Measurements from ENCODE around the gene ETV3.
"Not testable (repeated sequence)": the region's sequence is repeated elsewhere in the genome, so short reads cannot be mapped to it uniquely, and the experiment has no call there.

Gene ETV3

GRCh38 chr1:157138220-157139051 is at the start of gene ETV3:
Gene ETV3, minus strand, starts transcription at chr1:157138395. Its CDS starts 2,043 bp downstream, at chr1:157136352.
- ChIA-PET POLR2A (interaction anchor here (0.6 to 3.0 kb wide), 10 partner anchors 9 to 35 kb away, joined by 3 to 22 read pairs (median 6); no protein-coding TSS in a partner anchor), CTCF (interaction anchor here (1.0 to 1.1 kb wide), 2 partner anchors 18 to 48 kb away, joined by 3 read pairs; no protein-coding TSS in a partner anchor)
- DNase-seq (ENCODE audit: extremely low spot score) = peak; percentile 95
- TF ChIP-seq BHLHE40 (IDR thresholded peaks at IDR 0.05; ENCODE audit: borderline replicate concordance) (no peak), CTBP1 (IDR thresholded peaks at IDR 0.05; ENCODE audit: borderline replicate concordance) (peak; percentile 12; the same call in 1 of the 2 replicates), L3MBTL2 (conservative IDR thresholded peaks at IDR 0.05) (0 out of 2 replicates have a peak, but pooled peaks have one; percentile 17), ARNT (IDR thresholded peaks at IDR 0.05) (peak; percentile 48; the same call in 1 of the 2 replicates), FOXM1 (IDR thresholded peaks at IDR 0.05; ENCODE audit: borderline replicate concordance) (peak; percentile 31; the same call in 1 of the 2 replicates), ELF4 (IDR thresholded peaks at IDR 0.05) (peak; percentile 31; the same call in 1 of the 2 replicates), ZNF384 (IDR thresholded peaks at IDR 0.05) (no peak), FOXA1 (IDR thresholded peaks at IDR 0.05) (no peak)

- TF ChIP-seq TARDBP (IDR thresholded peaks at IDR 0.05) (no peak), FOXA1 (IDR thresholded peaks at IDR 0.05) (no peak), BHLHE40 (IDR thresholded peaks at IDR 0.05; ENCODE audit: borderline replicate concordance) (no peak), CTBP1 (IDR thresholded peaks at IDR 0.05; ENCODE audit: borderline replicate concordance) (no peak), ZNF384 (IDR thresholded peaks at IDR 0.05) (no peak), ELF4 (IDR thresholded peaks at IDR 0.05) (no peak), LEF1 (IDR thresholded peaks at IDR 0.05; ENCODE audit: borderline replicate concordance) (no peak), SP1 (IDR thresholded peaks at IDR 0.05) (no peak)
- TF ChIP-seq, protein P1, sequence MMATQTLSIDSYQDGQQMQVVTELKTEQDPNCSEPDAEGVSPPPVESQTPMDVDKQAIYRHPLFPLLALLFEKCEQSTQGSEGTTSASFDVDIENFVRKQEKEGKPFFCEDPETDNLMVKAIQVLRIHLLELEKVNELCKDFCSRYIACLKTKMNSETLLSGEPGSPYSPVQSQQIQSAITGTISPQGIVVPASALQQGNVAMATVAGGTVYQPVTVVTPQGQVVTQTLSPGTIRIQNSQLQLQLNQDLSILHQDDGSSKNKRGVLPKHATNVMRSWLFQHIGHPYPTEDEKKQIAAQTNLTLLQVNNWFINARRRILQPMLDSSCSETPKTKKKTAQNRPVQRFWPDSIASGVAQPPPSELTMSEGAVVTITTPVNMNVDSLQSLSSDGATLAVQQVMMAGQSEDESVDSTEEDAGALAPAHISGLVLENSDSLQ (IDR thresholded peaks at IDR 0.05) = no peak
- ChIA-PET CTCF (interaction anchor here (1.4 kb wide), 1 partner anchor 10 kb away, joined by 4 read pairs; no protein-coding TSS in a partner anchor), POLR2A (no interaction called here)
- DNase-seq (ENCODE audit: extremely low spot score) = no peak
Observed at GRCh38 chr1:157186281-157186992, 48.2 kb upstream of the ETV3 start.

- DNase-seq (ENCODE audit: extremely low spot score) = no peak
- POLR2A ChIA-PET = no interaction called here
- CTCF ChIA-PET = interaction anchor here (0.6 kb wide), 2 partner anchors 180 to 478 kb away, joined by 3 read pairs; no protein-coding TSS in a partner anchor
- no peak for TF ChIP-seq BHLHE40 (IDR thresholded peaks at IDR 0.05; ENCODE audit: borderline replicate concordance)
- TF ChIP-seq, protein P1 (IDR thresholded peaks at IDR 0.05) = no peak
- no peak for TF ChIP-seq ELF4 (IDR thresholded peaks at IDR 0.05)
- no peak for TF ChIP-seq L3MBTL2 (conservative IDR thresholded peaks at IDR 0.05)
- TF ChIP-seq LEF1 (IDR thresholded peaks at IDR 0.05; ENCODE audit: borderline replicate concordance) = no peak
- TF ChIP-seq TARDBP (IDR thresholded peaks at IDR 0.05) = no peak
- TF ChIP-seq HDGF (IDR thresholded peaks at IDR 0.05; ENCODE audit: borderline replicate concordance) = no peak
- TF ChIP-seq ARNT (IDR thresholded peaks at IDR 0.05) = no peak
- TF ChIP-seq FOXK2 (IDR thresholded peaks at IDR 0.05) = no peak
- no peak for TF ChIP-seq NFRKB (IDR thresholded peaks at IDR 0.05)
- no peak for TF ChIP-seq SP1 (IDR thresholded peaks at IDR 0.05)
- no peak for TF ChIP-seq SUZ12 (IDR thresholded peaks at IDR 0.05)
Observed at GRCh38 chr1:157183870-157184269, 45.7 kb upstream of the ETV3 start.

- DNase-seq (ENCODE audit: extremely low spot score); CTCF ChIA-PET: not testable (repeated sequence)
- POLR2A ChIA-PET = interaction anchor here (0.6 kb wide), 1 partner anchor 537 kb away, joined by 3 read pairs; no protein-coding TSS in a partner anchor
Observed at GRCh38 chr1:157182371-157182770, 44.2 kb upstream of the ETV3 start.

- DNase-seq (ENCODE audit: extremely low spot score) = no peak
- POLR2A ChIA-PET = no interaction called here
- CTCF ChIA-PET = no interaction called here
- no peak for TF ChIP-seq L3MBTL2 (conservative IDR thresholded peaks at IDR 0.05)
- no peak for TF ChIP-seq LEF1 (IDR thresholded peaks at IDR 0.05; ENCODE audit: borderline replicate concordance)
- TF ChIP-seq HDGF (IDR thresholded peaks at IDR 0.05; ENCODE audit: borderline replicate concordance) = no peak
- no peak for TF ChIP-seq ARNT (IDR thresholded peaks at IDR 0.05)
- no peak for TF ChIP-seq FOXM1 (IDR thresholded peaks at IDR 0.05; ENCODE audit: borderline replicate concordance)
- TF ChIP-seq SUZ12 (IDR thresholded peaks at IDR 0.05) = no peak
- no peak for TF ChIP-seq ELF4 (IDR thresholded peaks at IDR 0.05)
- no peak for TF ChIP-seq BHLHE40 (IDR thresholded peaks at IDR 0.05; ENCODE audit: borderline replicate concordance)
- no peak for TF ChIP-seq NFRKB (IDR thresholded peaks at IDR 0.05)
- no peak for TF ChIP-seq SP1 (IDR thresholded peaks at IDR 0.05)
- TF ChIP-seq TARDBP (IDR thresholded peaks at IDR 0.05) = no peak
- TF ChIP-seq, protein P1 (IDR thresholded peaks at IDR 0.05) = no peak
- TF ChIP-seq CTBP1 (IDR thresholded peaks at IDR 0.05; ENCODE audit: borderline replicate concordance) = no peak
- no peak for TF ChIP-seq FOXA1 (IDR thresholded peaks at IDR 0.05)
- TF ChIP-seq ZNF384 (IDR thresholded peaks at IDR 0.05) = no peak
- TF ChIP-seq FOXK2 (IDR thresholded peaks at IDR 0.05) = no peak
Observed at GRCh38 chr1:157181790-157182189, 43.6 kb upstream of the ETV3 start.

Measured in HEK293T (cell line).